ENCODE measurements around the gene CCL17. TPM values are rescaled to one million over a fixed set of nuclear protein-coding genes. Genes with fewer than 3 reads are reported as not detected.
"Not testable (repeated sequence)": the region's sequence is repeated elsewhere in the genome, so short reads cannot be mapped to it uniquely, and the experiment has no call there.

Gene CCL17
- polyA plus RNA-seq, 4 donors = 0.18 to 0.45 TPM; not detected in 2

GRCh38 chr16:57374067-57374534, 30.5 kb upstream of the CCL17 start:
- FAIRE-seq (no peak), DNase-seq (no peak)
- Histone ChIP-seq H3K4me3 (ENCODE audit: low read depth in 1 of 3, low read length in 3 of 3) (peak overlapping the region in 1 of 3 donors; percentile 66), H3K36me3 (ENCODE audit: control insufficient read depth in 3 of 3, insufficient read depth in 2 of 3, low read depth in 1 of 3, low read length in 3 of 3) (peaks cover 0 to 3% (median 0%) of the 10 kb centered on the region in 3 donors), H3K27ac (ENCODE audit: low read depth in 1 of 3, low read length in 2 of 3) (peak overlapping the region in 2 of 3 donors; percentile 17 to 92), H3K4me1 (ENCODE audit: control insufficient read depth in 3 of 3, insufficient read depth in 2 of 3, low read depth in 1 of 3, low read length in 2 of 3) (peaks cover 0 to 39% (median 3%) of the 10 kb centered on the region in 3 donors), H3K9me3 (ENCODE audit: control insufficient read depth in 2 of 2, insufficient read depth in 1 of 2, low read depth in 1 of 2, low read length in 1 of 2) (no peaks in the 10 kb centered on the region), H3K27me3 (ENCODE audit: control insufficient read depth in 3 of 3, insufficient read depth in 3 of 3, low read length in 3 of 3) (no peaks in the 10 kb centered on the region)
- 58 to 72% (median 70%) methylated on average over 9 of the region's 9 CpGs for WGBS, 3 donors

DNA sequence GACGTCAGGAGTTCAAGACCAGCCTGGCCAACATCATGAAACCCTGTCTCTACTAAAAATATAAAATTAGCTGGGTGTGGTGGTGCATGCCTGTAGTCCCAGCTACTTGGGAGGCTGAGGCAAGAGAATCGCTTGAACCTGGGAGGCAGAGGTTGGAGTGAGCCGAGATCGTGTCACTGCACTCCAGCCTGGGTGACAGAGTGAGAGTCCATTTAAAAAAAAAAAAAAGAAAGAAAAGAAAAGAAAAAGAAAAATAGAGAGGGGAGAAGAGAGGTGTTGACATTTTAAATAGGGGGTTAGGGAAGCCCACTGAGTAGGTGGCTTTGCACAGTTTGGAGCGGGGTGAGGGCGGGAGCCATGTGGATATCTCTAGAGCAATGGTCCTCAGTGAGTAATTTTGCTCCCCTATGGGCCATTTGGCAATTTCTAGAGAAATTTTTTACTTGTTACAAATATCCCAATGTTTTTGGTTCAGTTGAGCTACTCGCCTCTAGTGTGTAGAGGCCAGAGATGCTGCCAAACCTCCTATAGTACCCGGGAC, 29.6 kb upstream of the CCL17 start:
- peaks cover 0 to 39% (median 3%) of the 10 kb centered on the region in 3 donors for H3K4me1 ChIP-seq (ENCODE audit: control insufficient read depth in 3 of 3, insufficient read depth in 2 of 3, low read depth in 1 of 3, low read length in 2 of 3)
- H3K4me3 ChIP-seq (ENCODE audit: low read depth in 1 of 3, low read length in 3 of 3); H3K27ac ChIP-seq (ENCODE audit: low read depth in 1 of 3, low read length in 2 of 3); H3K9me3 ChIP-seq (ENCODE audit: control insufficient read depth in 2 of 2, insufficient read depth in 1 of 2, low read depth in 1 of 2, low read length in 1 of 2); H3K27me3 ChIP-seq (ENCODE audit: control insufficient read depth in 3 of 3, insufficient read depth in 3 of 3, low read length in 3 of 3); DNase-seq; FAIRE-seq: not testable (repeated sequence)
- WGBS, 3 donors = 85 to 87% (median 87%) methylated on average over 8 of the region's 8 CpGs
- peaks cover 0 to 11% (median 0%) of the 10 kb centered on the region in 3 donors for H3K36me3 ChIP-seq (ENCODE audit: control insufficient read depth in 3 of 3, insufficient read depth in 2 of 3, low read depth in 1 of 3, low read length in 3 of 3)

GRCh38 chr16:57376313-57376818, 28.2 kb upstream of the CCL17 start:
- 87 to 90% (median 88%) methylated on average over 3 of the region's 3 CpGs for WGBS, 3 donors
- Histone ChIP-seq H3K4me3 (ENCODE audit: low read depth in 1 of 3, low read length in 3 of 3) (no peak overlapping the region), H3K9me3 (ENCODE audit: control insufficient read depth in 2 of 2, insufficient read depth in 1 of 2, low read depth in 1 of 2, low read length in 1 of 2) (no peaks in the 10 kb centered on the region), H3K36me3 (ENCODE audit: control insufficient read depth in 3 of 3, insufficient read depth in 2 of 3, low read depth in 1 of 3, low read length in 3 of 3) (peaks cover 0 to 23% (median 0%) of the 10 kb centered on the region in 3 donors), H3K27ac (ENCODE audit: low read depth in 1 of 3, low read length in 2 of 3) (no peak overlapping the region), H3K4me1 (ENCODE audit: control insufficient read depth in 3 of 3, insufficient read depth in 2 of 3, low read depth in 1 of 3, low read length in 2 of 3) (peaks cover 0 to 39% (median 3%) of the 10 kb centered on the region in 3 donors), H3K27me3 (ENCODE audit: control insufficient read depth in 3 of 3, insufficient read depth in 3 of 3, low read length in 3 of 3) (no peaks in the 10 kb centered on the region)
- DNase-seq (no peak), FAIRE-seq (no peak)

GRCh38 chr16:57377080-57377841, 27.3 kb upstream of the CCL17 start:
- WGBS, 3 donors = 39 to 60% (median 49%) methylated on average over 5 of the region's 5 CpGs
- Histone ChIP-seq H3K27me3 (ENCODE audit: control insufficient read depth in 3 of 3, insufficient read depth in 3 of 3, low read length in 3 of 3) (no peaks in the 10 kb centered on the region), H3K27ac (ENCODE audit: low read depth in 1 of 3, low read length in 2 of 3) (peak overlapping the region in 1 of 3 donors; percentile 27), H3K9me3 (ENCODE audit: control insufficient read depth in 2 of 2, insufficient read depth in 1 of 2, low read depth in 1 of 2, low read length in 1 of 2) (no peaks in the 10 kb centered on the region), H3K4me1 (ENCODE audit: control insufficient read depth in 3 of 3, insufficient read depth in 2 of 3, low read depth in 1 of 3, low read length in 2 of 3) (peaks cover 0 to 30% (median 3%) of the 10 kb centered on the region in 3 donors), H3K4me3 (ENCODE audit: low read depth in 1 of 3, low read length in 3 of 3) (no peak overlapping the region), H3K36me3 (ENCODE audit: control insufficient read depth in 3 of 3, insufficient read depth in 2 of 3, low read depth in 1 of 3, low read length in 3 of 3) (peaks cover 0 to 31% (median 0%) of the 10 kb centered on the region in 3 donors)
- FAIRE-seq = no peak
- DNase-seq = peak in 1 of 2 donors; percentile 41

DNA sequence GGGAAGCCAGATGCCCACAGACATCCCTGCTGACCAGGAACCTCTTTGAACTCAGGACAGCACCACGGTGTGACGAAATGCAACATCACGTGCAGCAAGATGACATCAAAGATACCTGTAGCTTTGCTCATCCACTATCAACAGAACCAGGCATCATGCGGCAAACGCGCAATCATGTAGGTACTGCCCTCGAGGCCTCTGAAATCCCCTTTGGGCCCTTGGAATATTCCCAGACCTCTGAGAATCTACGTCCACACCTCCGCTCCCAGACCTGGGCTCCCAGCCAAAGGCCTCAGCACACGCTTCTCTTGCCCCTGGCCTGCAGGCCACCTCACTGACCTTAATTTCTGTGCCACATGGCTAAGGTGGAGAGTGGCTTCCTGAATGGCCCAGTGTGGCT, 25.0 kb upstream of the CCL17 start:
- FAIRE-seq (no peak), DNase-seq (no peak)
- no peaks in the 10 kb centered on the region for H3K9me3 ChIP-seq (ENCODE audit: control insufficient read depth in 2 of 2, insufficient read depth in 1 of 2, low read depth in 1 of 2, low read length in 1 of 2)
- no peak overlapping the region for H3K4me3 ChIP-seq (ENCODE audit: low read depth in 1 of 3, low read length in 3 of 3)
- peaks cover 0 to 43% (median 0%) of the 10 kb centered on the region in 3 donors for H3K36me3 ChIP-seq (ENCODE audit: control insufficient read depth in 3 of 3, insufficient read depth in 2 of 3, low read depth in 1 of 3, low read length in 3 of 3)
- WGBS, 3 donors = 82 to 87% (median 86%) methylated on average over 10 of the region's 10 CpGs
- no peaks in the 10 kb centered on the region for H3K27me3 ChIP-seq (ENCODE audit: control insufficient read depth in 3 of 3, insufficient read depth in 3 of 3, low read length in 3 of 3)
- H3K27ac ChIP-seq (ENCODE audit: low read depth in 1 of 3, low read length in 2 of 3) = no peak overlapping the region
- H3K4me1 ChIP-seq (ENCODE audit: control insufficient read depth in 3 of 3, insufficient read depth in 2 of 3, low read depth in 1 of 3, low read length in 2 of 3) = peaks cover 2 to 32% (median 5%) of the 10 kb centered on the region in 3 donors

- H3K9me3 ChIP-seq (ENCODE audit: control insufficient read depth in 2 of 2, insufficient read depth in 1 of 2, low read depth in 1 of 2, low read length in 1 of 2) = peaks cover 0 to 4% of the 10 kb centered on the region in 2 donors
- H3K4me3 ChIP-seq (ENCODE audit: low read depth in 1 of 3, low read length in 3 of 3) = no peak overlapping the region
- 58 to 78% (median 62%) methylated on average over 8 of the region's 8 CpGs for WGBS, 3 donors
- FAIRE-seq (no peak), DNase-seq (no peak)
- peaks cover 2 to 40% (median 5%) of the 10 kb centered on the region in 3 donors for H3K4me1 ChIP-seq (ENCODE audit: control insufficient read depth in 3 of 3, insufficient read depth in 2 of 3, low read depth in 1 of 3, low read length in 2 of 3)
- no peaks in the 10 kb centered on the region for H3K27me3 ChIP-seq (ENCODE audit: control insufficient read depth in 3 of 3, insufficient read depth in 3 of 3, low read length in 3 of 3)
- no peak overlapping the region for H3K27ac ChIP-seq (ENCODE audit: low read depth in 1 of 3, low read length in 2 of 3)
- peaks cover 0 to 45% (median 0%) of the 10 kb centered on the region in 3 donors for H3K36me3 ChIP-seq (ENCODE audit: control insufficient read depth in 3 of 3, insufficient read depth in 2 of 3, low read depth in 1 of 3, low read length in 3 of 3)
These were observed 23.7 kb upstream of the CCL17 start for GRCh38 chr16:57380671-57381462.

DNA sequence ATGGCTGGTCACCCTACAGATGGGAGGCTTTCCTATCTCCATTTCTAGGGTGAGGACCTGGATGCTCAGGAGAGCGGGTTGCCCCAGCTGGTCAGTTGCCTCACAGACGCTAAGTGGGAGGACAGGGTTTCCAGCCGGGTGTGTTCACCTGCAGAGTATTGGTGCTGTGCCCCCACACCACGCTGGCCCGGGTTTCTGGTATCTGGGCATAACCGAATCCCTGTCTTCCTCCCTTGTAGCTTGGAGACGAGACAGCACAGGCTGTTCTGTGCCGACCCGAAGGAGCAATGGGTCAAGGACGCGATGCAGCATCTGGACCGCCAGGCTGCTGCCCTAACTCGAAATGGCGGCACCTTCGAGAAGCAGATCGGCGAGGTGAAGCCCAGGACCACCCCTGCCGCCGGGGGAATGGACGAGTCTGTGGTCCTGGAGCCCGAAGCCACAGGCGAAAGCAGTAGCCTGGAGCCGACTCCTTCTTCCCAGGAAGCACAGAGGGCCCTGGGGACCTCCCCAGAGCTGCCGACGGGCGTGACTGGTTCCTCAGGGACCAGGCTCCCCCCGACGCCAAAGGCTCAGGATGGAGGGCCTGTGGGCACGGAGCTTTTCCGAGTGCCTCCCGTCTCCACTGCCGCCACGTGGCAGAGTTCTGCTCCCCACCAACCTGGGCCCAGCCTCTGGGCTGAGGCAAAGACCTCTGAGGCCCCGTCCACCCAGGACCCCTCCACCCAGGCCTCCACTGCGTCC, 22.6 kb upstream of the CCL17 start:
- Histone ChIP-seq H3K4me3 (ENCODE audit: low read depth in 1 of 3, low read length in 3 of 3) (no peak overlapping the region), H3K27me3 (ENCODE audit: control insufficient read depth in 3 of 3, insufficient read depth in 3 of 3, low read length in 3 of 3) (no peaks in the 10 kb centered on the region), H3K4me1 (ENCODE audit: control insufficient read depth in 3 of 3, insufficient read depth in 2 of 3, low read depth in 1 of 3, low read length in 2 of 3) (peaks cover 2 to 46% (median 5%) of the 10 kb centered on the region in 3 donors), H3K9me3 (ENCODE audit: control insufficient read depth in 2 of 2, insufficient read depth in 1 of 2, low read depth in 1 of 2, low read length in 1 of 2) (peaks cover 0 to 4% of the 10 kb centered on the region in 2 donors), H3K27ac (ENCODE audit: low read depth in 1 of 3, low read length in 2 of 3) (no peak overlapping the region), H3K36me3 (ENCODE audit: control insufficient read depth in 3 of 3, insufficient read depth in 2 of 3, low read depth in 1 of 3, low read length in 3 of 3) (peaks cover 0 to 45% (median 0%) of the 10 kb centered on the region in 3 donors)
- DNase-seq (no peak), FAIRE-seq (no peak)
- whole genome bisulfite sequencing, 3 donors = 92 to 93% (median 93%) methylated on average over 23 to 35 of the region's 35 CpGs
